ENCODE results near the gene PTGR2. TPM values are rescaled to one million over a fixed set of nuclear protein-coding genes. Genes with fewer than 3 reads are reported as not detected.

PTGR2 gene
- total RNA-seq, 1 experiment from 2014 or later, result 6.7 TPM

DNA sequence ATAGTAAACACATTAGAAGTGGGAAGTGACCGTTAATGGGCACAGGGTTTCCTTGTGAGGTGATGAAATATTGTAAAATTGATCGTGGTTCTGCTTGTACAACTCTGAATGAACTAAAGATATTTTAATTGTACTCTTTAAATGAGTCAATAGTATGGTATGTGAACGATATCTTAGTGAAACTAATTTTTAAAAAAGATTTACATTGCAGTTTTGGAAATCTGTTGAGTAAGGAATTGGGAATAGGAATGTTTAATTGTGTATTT lies 36.8 kb downstream of the PTGR2 start:
- Histone ChIP-seq H3K27ac (ENCODE audit: insufficient read length, low read depth, low read length) (no peak overlapping the region), H3K56ac (ENCODE audit: insufficient read length, low read depth, low read length) (no peak overlapping the region), H3K9me3 (ENCODE audit: control insufficient read depth, low read depth, low read length) (no peaks in the 10 kb centered on the region), H3K9ac (ENCODE audit: extremely low read depth, insufficient read length, low read length) (no peak overlapping the region), H3K4me1 (ENCODE audit: insufficient read depth, low read length) (no peaks in the 10 kb centered on the region), H3K18ac (ENCODE audit: insufficient read length, low read depth, low read length) (no peak overlapping the region), H4K5ac (ENCODE audit: insufficient read length, low read depth, low read length) (no peak overlapping the region), H2BK12ac (ENCODE audit: insufficient read length, low read depth, low read length) (no peak overlapping the region), H2BK5ac (ENCODE audit: insufficient read length, low read length) (no peak overlapping the region), H3T11ph (ENCODE audit: low read length) (no peak overlapping the region), H4K8ac (replicated peaks; ENCODE audit: insufficient read length, low read depth, low read length) (no peak overlapping the region), H2AFZ (ENCODE audit: low read length) (no peak overlapping the region), H3K23me2 (ENCODE audit: insufficient read length, low read depth, low read length, poor library complexity, severe bottlenecking) (peaks cover 13% of the 10 kb centered on the region), H3K27me3 (ENCODE audit: insufficient read depth, low read length) (no peaks in the 10 kb centered on the region), H3K4me2 (ENCODE audit: insufficient read depth, insufficient read length, low read length) (peak overlapping the region; percentile 91), H4K91ac (ENCODE audit: insufficient read length, low read depth, low read length) (no peak overlapping the region), H3K4ac (ENCODE audit: low read depth, low read length) (no peak overlapping the region), H3K23ac (ENCODE audit: insufficient read length, low read depth, low read length) (no peak overlapping the region), H2BK20ac (ENCODE audit: low read depth, low read length, poor library complexity, severe bottlenecking) (no peak overlapping the region), H4K20me1 (ENCODE audit: control insufficient read depth, insufficient read depth, insufficient read length) (no peaks in the 10 kb centered on the region), H2BK120ac (ENCODE audit: low read depth, low read length, poor library complexity, severe bottlenecking) (no peak overlapping the region), H2BK15ac (ENCODE audit: low read depth, low read length) (no peak overlapping the region), H3K14ac (ENCODE audit: insufficient read depth, low read length) (no peak overlapping the region), H2AK5ac (ENCODE audit: insufficient read length, low read length) (no peak overlapping the region), H3K79me1 (ENCODE audit: insufficient read depth, low read depth, low read length, poor library complexity, severe bottlenecking) (peaks cover 6% of the 10 kb centered on the region), H3K79me2 (ENCODE audit: insufficient read depth, low read length) (peaks cover 10% of the 10 kb centered on the region; the same call in 1 of the 2 replicates)
- Mint-ChIP-seq H3K4me3 (0 out of 5 replicates have a peak overlapping the region, but pooled peaks of 1 of the 2 experiments have one; percentile 86), H3K4me1 (peaks cover 19 to 21% of the 10 kb centered on the region in 2 experiments), H3K27me3 (ENCODE audit: low read depth) (no peaks in the 10 kb centered on the region), H3K36me3 (ENCODE audit: insufficient read depth in 1 of 3, low read depth in 3 of 3) (peaks cover 0 to 9% (median 6%) of the 10 kb centered on the region in 3 experiments; a peak in 4 of 7 replicates), H3K9me3 (no peaks in the 10 kb centered on the region), H3K27ac (no peak overlapping the region)
- TF ChIP-seq CTCF (conservative IDR thresholded peaks at IDR 0.05), result no peak
- DNase-seq, result no peak
- no CpG with 5 or more reads among the region's 3 CpGs for WGBS (ENCODE audit: extremely low coverage, insufficient read length, low lambda C conversion rate)
